GM21447 (cell line): ENCODE measurements around the gene ZNF460.

Source experiments
- ATAC-seq: cut with Tn5 transposase; IDR thresholded peaks from one replicate; pipeline ENCODE4 v1.9.1; 2021; ENCODE audit not compliant: unreplicated experiment

Gene ZNF460

DNA sequence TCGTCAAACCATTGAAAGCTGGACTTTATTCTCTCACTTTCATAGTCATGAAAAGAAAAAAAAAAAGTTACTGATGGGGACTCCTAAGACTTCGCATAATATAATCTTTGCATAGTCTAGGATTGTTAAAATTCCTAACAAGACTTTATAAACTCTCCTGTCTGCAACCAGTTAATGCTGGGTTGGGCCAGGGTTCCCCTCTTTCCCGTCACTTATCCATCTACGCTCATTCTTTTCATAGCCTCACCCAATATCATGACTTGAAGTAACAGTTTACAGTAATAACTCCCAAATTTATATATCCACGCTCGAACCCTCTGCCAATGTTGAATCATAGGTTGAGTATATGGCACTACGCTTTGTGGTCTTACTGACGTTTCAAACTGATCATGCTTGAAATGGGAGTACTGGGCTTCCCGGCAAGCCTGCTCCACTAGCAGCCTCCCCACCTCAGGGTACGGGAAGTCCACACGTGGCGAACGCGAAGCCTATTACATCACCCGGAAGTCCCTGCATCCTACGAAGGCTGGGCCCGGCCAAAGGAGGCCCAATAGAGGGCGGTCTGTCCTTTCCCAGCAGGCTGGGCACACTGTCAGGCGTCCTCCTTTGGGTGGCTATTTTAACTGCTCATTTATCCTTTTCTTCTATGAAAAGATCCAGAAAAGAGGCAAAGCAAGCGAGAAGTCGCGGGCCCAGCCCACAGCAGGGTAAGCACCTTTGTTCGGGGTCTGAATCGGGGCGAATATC lies 694 bp upstream of the ZNF460 start:
- peak; percentile 68 for ATAC-seq

- no peak for ATAC-seq
Observed at GRCh38 chr19:57280962-57281400, 696 bp downstream of the ZNF460 start.

- no peak for ATAC-seq
Observed at GRCh38 chr19:57282011-57282643, 1.8 kb downstream of the ZNF460 start.

- ATAC-seq, result no peak
Observed at GRCh38 chr19:57288373-57288772, 8.1 kb downstream of the ZNF460 start.

- ATAC-seq, result no peak
Observed at GRCh38 chr19:57290970-57291369, 10.7 kb downstream of the ZNF460 start.

- ATAC-seq, result no peak
Observed at GRCh38 chr19:57292547-57292946, 12.3 kb downstream of the ZNF460 start.

GRCh38 chr19:57293719-57294118 lies 13.4 kb downstream of the ZNF460 start:
- no peak for ATAC-seq

- ATAC-seq, result no peak
Observed at GRCh38 chr19:57302020-57302465, 21.8 kb downstream of the ZNF460 start.

GRCh38 chr19:57302727-57303401 lies 22.6 kb downstream of the ZNF460 start:
- ATAC-seq, result no peak

- no peak for ATAC-seq
Observed at GRCh38 chr19:57305056-57305455, 24.8 kb downstream of the ZNF460 start.

- no peak for ATAC-seq
Observed at GRCh38 chr19:57308514-57308913, 28.2 kb downstream of the ZNF460 start.

DNA sequence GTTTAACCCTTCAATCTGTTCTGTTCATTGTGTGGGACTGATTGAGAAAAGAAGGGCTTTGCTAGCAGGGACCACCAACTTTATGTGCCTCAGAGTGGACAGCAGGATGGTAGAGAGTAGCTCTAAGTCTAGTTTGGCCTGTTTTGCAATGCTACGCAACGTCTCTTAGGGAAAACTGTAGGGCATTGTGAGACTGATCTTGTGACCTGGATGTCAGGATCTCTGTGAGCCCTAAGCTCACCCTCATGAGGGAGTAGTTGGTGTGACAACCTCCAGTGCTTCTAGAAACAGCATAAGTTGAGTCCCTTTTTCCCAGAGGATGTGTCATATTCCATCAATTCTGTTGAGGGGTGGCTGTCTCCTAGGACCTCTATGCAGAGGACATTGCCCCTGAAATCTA lies 30.5 kb downstream of the ZNF460 start:
- ATAC-seq, result no peak

DNA sequence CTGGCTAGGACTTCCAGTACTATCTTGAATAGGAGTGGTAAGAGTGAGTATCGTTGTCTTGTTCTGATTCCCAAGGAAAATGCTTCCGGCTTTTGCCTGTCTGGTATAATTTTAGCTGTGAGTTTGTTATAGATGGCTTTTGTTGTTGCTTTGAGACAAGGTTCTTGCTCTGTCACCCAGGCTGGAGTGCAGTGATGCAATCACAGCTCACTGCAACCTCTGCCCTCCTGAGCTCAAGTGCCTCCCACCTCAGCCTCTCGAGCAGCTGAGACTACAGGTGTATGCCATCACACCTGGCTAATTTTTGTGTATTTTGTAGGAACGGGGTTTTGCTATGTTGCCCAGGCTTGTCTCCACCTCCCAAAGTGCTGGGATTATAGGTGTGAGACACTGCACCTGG lies 33.9 kb downstream of the ZNF460 start:
- no peak for ATAC-seq

GRCh38 chr19:57317503-57317902 lies 37.2 kb downstream of the ZNF460 start:
- no peak for ATAC-seq

DNA sequence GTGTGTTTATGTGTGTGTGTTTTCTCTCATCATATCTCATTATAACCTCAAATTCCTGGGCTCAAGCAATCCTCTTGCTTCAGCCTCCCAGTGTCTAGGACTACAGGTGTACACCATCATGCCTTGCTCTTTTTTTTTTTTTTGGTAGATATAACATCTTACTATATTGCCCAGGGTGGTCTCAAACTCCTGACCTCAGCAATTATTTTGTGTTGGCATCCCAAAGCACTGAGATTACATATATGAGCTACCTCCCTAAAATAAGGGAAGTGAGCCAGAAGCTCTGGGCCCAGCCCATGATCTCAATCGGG lies 39.5 kb downstream of the ZNF460 start:
- ATAC-seq, result no peak

- ATAC-seq, result peak; percentile 98
Observed at GRCh38 chr19:57320180-57321084, 40.1 kb downstream of the ZNF460 start, which contains the start of gene ZNF543. Gene ZNF543 (plus strand): TSS chr19:57320472. CDS start chr19:57320854, 382 bp downstream.

DNA sequence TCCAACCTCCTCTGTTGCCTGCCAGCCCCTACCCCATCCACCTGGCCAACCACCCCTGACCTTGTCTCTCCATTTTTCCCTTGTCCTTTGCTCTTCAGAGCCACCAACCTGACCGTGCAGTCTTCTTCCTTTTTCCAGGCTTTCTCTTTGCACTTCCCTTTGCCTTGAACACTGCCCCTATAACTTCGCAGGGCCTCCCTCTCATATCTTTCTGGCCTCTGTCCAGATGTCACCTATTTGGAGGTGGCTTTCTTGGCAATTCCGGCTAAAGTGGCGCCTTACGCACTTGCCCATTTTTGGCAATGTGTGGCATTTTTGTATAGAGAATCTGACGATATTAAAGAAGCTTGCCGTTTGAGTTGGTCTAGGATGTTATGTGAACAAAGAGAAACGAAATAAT lies 40.8 kb downstream of the ZNF460 start:
- no peak for ATAC-seq

DNA sequence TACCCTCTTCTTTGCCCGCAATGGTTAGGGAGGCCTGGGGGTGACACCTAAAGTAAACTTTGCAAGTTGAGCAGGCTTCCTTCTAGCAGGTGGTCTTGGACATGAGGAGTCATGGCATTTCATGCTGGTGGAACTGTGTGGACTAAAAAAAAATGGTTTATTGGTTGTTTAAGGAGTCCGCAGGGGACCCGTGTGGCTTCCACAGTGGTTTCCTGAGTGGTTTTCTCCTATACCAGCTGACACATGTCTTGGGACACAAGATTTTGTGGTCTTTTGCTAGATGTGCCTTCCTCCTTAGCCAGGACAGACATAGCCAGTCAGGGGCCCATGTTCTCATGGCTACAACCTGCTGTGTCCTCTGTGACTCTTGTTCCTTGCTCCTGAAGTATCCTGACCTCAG lies 41.5 kb downstream of the ZNF460 start:
- ATAC-seq, result no peak

GRCh38 chr19:57324992-57325391 lies 44.7 kb downstream of the ZNF460 start:
- ATAC-seq, result no peak

GRCh38 chr19:57327993-57328392 lies 47.7 kb downstream of the ZNF460 start:
- ATAC-seq, result no peak

- no peak for ATAC-seq
Observed at GRCh38 chr19:57334191-57334590, 53.9 kb downstream of the ZNF460 start.
